CD8-positive, alpha-beta memory T cell (primary cell): ENCODE results near the gene ATG13. TPM values are rescaled to one million over a fixed set of nuclear protein-coding genes. Genes with fewer than 3 reads are reported as not detected.

ENCODE experiments used
- CTCF ChIA-PET: fragments of 350-600 bp; sonication (Branson Sonifier 250); formaldehyde crosslinking; loops from one replicate; lab custom pipeline; 2021; ENCODE audit warnings: antibody characterized with exemption; lab: Charles Lee
- POLR2A ChIA-PET: fragments of 350-600 bp; sonication (Branson Sonifier 250); formaldehyde crosslinking; loops from one replicate; lab custom pipeline; 2021; ENCODE audit warnings: antibody characterized with exemption; lab: Charles Lee
- DNase-seq, 5 donors: peaks; one replicate each; pipeline versions ENCODE4 v3.0.0 to v3.0.0-alpha.2; 2020 to 2022; ENCODE audit warnings: mixed read lengths in 1 of 5
- H3K27ac ChIP-seq: one replicate; pipeline ENCODE4 v1.7.0; 2013; ENCODE audit warnings: low read depth, mild to moderate bottlenecking, low read length, moderate library complexity
- H3K27me3 ChIP-seq: 2 replicates; pipeline ENCODE4 v1.7.0; 2013; ENCODE audit warnings: low read length, mild to moderate bottlenecking; ENCODE audit not compliant: insufficient read depth, poor library complexity, severe bottlenecking
- H3K36me3 ChIP-seq: 2 replicates; pipeline ENCODE4 v1.7.0; 2013; ENCODE audit warnings: mild to moderate bottlenecking, low read length, moderate library complexity; ENCODE audit not compliant: insufficient read depth
- H3K4me1 ChIP-seq: 2 replicates; pipeline ENCODE4 v1.7.0; 2013; ENCODE audit warnings: mild to moderate bottlenecking, low read length, moderate library complexity; ENCODE audit not compliant: insufficient read depth
- H3K4me3 ChIP-seq: 2 replicates; pipeline ENCODE4 v1.7.0; 2013; ENCODE audit warnings: mild to moderate bottlenecking, low read length
- H3K9me3 ChIP-seq: 2 replicates; pipeline ENCODE4 v1.7.0; 2013; ENCODE audit warnings: mild to moderate bottlenecking, low read length
- H3K27ac Mint-ChIP-seq, 8 donors: one replicate each; pipeline ENCODE4 v1.8.0; 2020 to 2021; ENCODE audit warnings: mixed read lengths in 8 of 8, mild to moderate bottlenecking in 6 of 8, inconsistent platforms in 3 of 8, moderate library complexity in 3 of 8
- H3K27me3 Mint-ChIP-seq, 2 donors: one replicate each; pipeline ENCODE4 v1.8.0; 2020 to 2021; ENCODE audit warnings: mixed read lengths in 2 of 2, mild to moderate bottlenecking in 1 of 2, moderate library complexity in 1 of 2
- H3K36me3 Mint-ChIP-seq, 3 donors: one replicate each; pipeline ENCODE4 v1.8.0; 2020 to 2021; ENCODE audit warnings: mixed read lengths in 3 of 3, inconsistent platforms in 1 of 3, mild to moderate bottlenecking in 1 of 3
- H3K4me1 Mint-ChIP-seq, 3 donors: one replicate each; pipeline ENCODE4 v1.8.0; 2020 to 2021; ENCODE audit warnings: mixed read lengths in 3 of 3, inconsistent platforms in 1 of 3, mild to moderate bottlenecking in 1 of 3
- H3K4me3 Mint-ChIP-seq, 7 donors: one replicate each; pipeline ENCODE4 v1.8.0; 2020 to 2021; ENCODE audit warnings: mixed read lengths in 7 of 7, mild to moderate bottlenecking in 6 of 7, moderate library complexity in 4 of 7, inconsistent platforms in 2 of 7
- H3K9me3 Mint-ChIP-seq, 5 donors: one replicate each; pipeline ENCODE4 v1.8.0; 2020 to 2022; ENCODE audit warnings: mixed read lengths in 5 of 5, mild to moderate bottlenecking in 3 of 5, moderate library complexity in 2 of 5, inconsistent platforms in 1 of 5
- polyA plus RNA-seq: library from polyadenylated mRNA; unstranded; fragments of 300-500 nt; fragmentation: Illumina TruSeq; gene quantifications from one replicate; pipeline ENCODE4 v1.2.3, GENCODE V29; 2021
- total RNA-seq, 2 experiments: library from RNA; stranded (reverse); gene quantifications; one replicate each; pipeline ENCODE4 v1.2.3, GENCODE V29; 2021

ATG13 gene
- total and polyA plus RNA-seq, 3 experiments from 2014 or later = 67.9 to 81.6 (median 69.6) TPM

GRCh38 chr11:46677991-46678740 is 60.8 kb downstream of the ATG13 start:
- no peak for DNase-seq
- no peak overlapping the region for H3K4me3 ChIP-seq
- Mint-ChIP-seq H3K36me3 (peaks cover 3 to 75% (median 3%) of the 10 kb centered on the region in 3 donors), H3K9me3 (no peaks in the 10 kb centered on the region), H3K27me3 (no peaks in the 10 kb centered on the region), H3K4me3 (peak overlapping the region in 1 of 7 donors; percentile 36), H3K4me1 (peaks cover 28 to 39% (median 29%) of the 10 kb centered on the region in 3 donors), H3K27ac (peak overlapping the region in 3 of 8 donors; percentile 23 to 64 (median 46))
- no peaks in the 10 kb centered on the region for H3K9me3 ChIP-seq
- no peak overlapping the region for H3K27ac ChIP-seq
- ChIA-PET CTCF (no interaction called here), POLR2A (no interaction called here)
- H3K36me3 ChIP-seq = peaks cover 34% of the 10 kb centered on the region
- H3K4me1 ChIP-seq = peaks cover 42% of the 10 kb centered on the region
- no peaks in the 10 kb centered on the region for H3K27me3 ChIP-seq

GRCh38 chr11:46678741-46679130 is 61.4 kb downstream of the ATG13 start:
- H3K4me1 ChIP-seq = peaks cover 36% of the 10 kb centered on the region
- DNase-seq = no peak
- Mint-ChIP-seq H3K4me1 (peaks cover 26 to 34% (median 28%) of the 10 kb centered on the region in 3 donors), H3K4me3 (no peak overlapping the region), H3K36me3 (peaks cover 3 to 76% (median 4%) of the 10 kb centered on the region in 3 donors), H3K27ac (peak overlapping the region in 2 of 8 donors; percentile 23 to 77), H3K9me3 (no peaks in the 10 kb centered on the region), H3K27me3 (no peaks in the 10 kb centered on the region)
- no peak overlapping the region for H3K4me3 ChIP-seq
- no peak overlapping the region for H3K27ac ChIP-seq
- CTCF ChIA-PET = no interaction called here
- H3K27me3 ChIP-seq = no peaks in the 10 kb centered on the region
- POLR2A ChIA-PET = no interaction called here
- peaks cover 29% of the 10 kb centered on the region for H3K36me3 ChIP-seq
- H3K9me3 ChIP-seq = no peaks in the 10 kb centered on the region

- ChIA-PET POLR2A (no interaction called here), CTCF (interaction anchor here (1.6 kb wide), 1 partner anchor 8 kb away, joined by 3 read pairs; no protein-coding TSS in a partner anchor)
- peaks cover 24 to 35% (median 26%) of the 10 kb centered on the region in 3 donors for H3K4me1 Mint-ChIP-seq
- peaks cover 3 to 81% (median 6%) of the 10 kb centered on the region in 3 donors for H3K36me3 Mint-ChIP-seq
- no peaks in the 10 kb centered on the region for H3K27me3 ChIP-seq
- H3K27me3 Mint-ChIP-seq = no peaks in the 10 kb centered on the region
- H3K9me3 Mint-ChIP-seq = no peaks in the 10 kb centered on the region
- H3K4me3 ChIP-seq = no peak overlapping the region
- no peak overlapping the region for H3K27ac ChIP-seq
- no peaks in the 10 kb centered on the region for H3K9me3 ChIP-seq
- H3K4me1 ChIP-seq = peaks cover 29% of the 10 kb centered on the region
- no peak for DNase-seq
- H3K4me3 Mint-ChIP-seq = no peak overlapping the region
- peaks cover 29% of the 10 kb centered on the region for H3K36me3 ChIP-seq
- no peak overlapping the region for H3K27ac Mint-ChIP-seq
Observed at GRCh38 chr11:46679241-46680163, 62.1 kb downstream of the ATG13 start.

GRCh38 chr11:46680164-46680760 is 62.9 kb downstream of the ATG13 start:
- peaks cover 3 to 81% (median 5%) of the 10 kb centered on the region in 3 donors for H3K36me3 Mint-ChIP-seq
- peaks cover 29% of the 10 kb centered on the region for H3K36me3 ChIP-seq
- peak overlapping the region in 1 of 8 donors; percentile 10 for H3K27ac Mint-ChIP-seq
- H3K4me1 Mint-ChIP-seq = peaks cover 17 to 27% (median 21%) of the 10 kb centered on the region in 3 donors
- no peak overlapping the region for H3K4me3 Mint-ChIP-seq
- peaks cover 21% of the 10 kb centered on the region for H3K4me1 ChIP-seq
- no peak overlapping the region for H3K4me3 ChIP-seq
- POLR2A ChIA-PET = no interaction called here
- no peak overlapping the region for H3K27ac ChIP-seq
- no peak for DNase-seq
- CTCF ChIA-PET = interaction anchor here (1.6 kb wide), 1 partner anchor 9 kb away, joined by 3 read pairs; no protein-coding TSS in a partner anchor
- H3K9me3 Mint-ChIP-seq = no peaks in the 10 kb centered on the region
- H3K9me3 ChIP-seq = no peaks in the 10 kb centered on the region
- no peaks in the 10 kb centered on the region for H3K27me3 Mint-ChIP-seq
- H3K27me3 ChIP-seq = no peaks in the 10 kb centered on the region

GRCh38 chr11:46680815-46681214 is 63.5 kb downstream of the ATG13 start:
- H3K27ac ChIP-seq = no peak overlapping the region
- H3K36me3 Mint-ChIP-seq = peaks cover 3 to 80% (median 5%) of the 10 kb centered on the region in 3 donors
- peaks cover 16% of the 10 kb centered on the region for H3K4me1 ChIP-seq
- DNase-seq = no peak
- no peak overlapping the region for H3K4me3 ChIP-seq
- no peaks in the 10 kb centered on the region for H3K9me3 Mint-ChIP-seq
- CTCF ChIA-PET = interaction anchor here (1.3 to 4.1 kb wide), 2 partner anchors 10 to 30 kb away, joined by 3 to 19 read pairs; no protein-coding TSS in a partner anchor
- no peak overlapping the region for H3K4me3 Mint-ChIP-seq
- no peaks in the 10 kb centered on the region for H3K27me3 Mint-ChIP-seq
- peaks cover 29% of the 10 kb centered on the region for H3K36me3 ChIP-seq
- H3K4me1 Mint-ChIP-seq = peaks cover 11 to 22% (median 15%) of the 10 kb centered on the region in 3 donors
- no peaks in the 10 kb centered on the region for H3K27me3 ChIP-seq
- POLR2A ChIA-PET = no interaction called here
- H3K9me3 ChIP-seq = no peaks in the 10 kb centered on the region
- peak overlapping the region in 1 of 8 donors; percentile 10 for H3K27ac Mint-ChIP-seq

GRCh38 chr11:46681814-46682213 is 64.5 kb downstream of the ATG13 start:
- Histone ChIP-seq H3K4me1 (peaks cover 6% of the 10 kb centered on the region), H3K4me3 (no peak overlapping the region), H3K27me3 (no peaks in the 10 kb centered on the region), H3K36me3 (peaks cover 32% of the 10 kb centered on the region), H3K9me3 (no peaks in the 10 kb centered on the region), H3K27ac (no peak overlapping the region)
- Mint-ChIP-seq H3K4me1 (peaks cover 6 to 16% (median 10%) of the 10 kb centered on the region in 3 donors), H3K9me3 (no peaks in the 10 kb centered on the region), H3K4me3 (no peak overlapping the region), H3K27me3 (no peaks in the 10 kb centered on the region), H3K27ac (no peak overlapping the region), H3K36me3 (peaks cover 3 to 83% (median 5%) of the 10 kb centered on the region in 3 donors)
- CTCF ChIA-PET = interaction anchor here (1.3 to 4.1 kb wide), 2 partner anchors 11 to 29 kb away, joined by 3 to 19 read pairs; no protein-coding TSS in a partner anchor
- POLR2A ChIA-PET = no interaction called here
- no peak for DNase-seq
